ENCODE results near the gene ZBTB37.

GRCh38 chr1:173900992-173901391 lies 32.8 kb downstream of the ZBTB37 start:
- no peak for TF ChIP-seq EZH2 (IDR thresholded peaks at IDR 0.05; ENCODE audit: borderline replicate concordance, low read length)
- TF ChIP-seq, protein P1, sequence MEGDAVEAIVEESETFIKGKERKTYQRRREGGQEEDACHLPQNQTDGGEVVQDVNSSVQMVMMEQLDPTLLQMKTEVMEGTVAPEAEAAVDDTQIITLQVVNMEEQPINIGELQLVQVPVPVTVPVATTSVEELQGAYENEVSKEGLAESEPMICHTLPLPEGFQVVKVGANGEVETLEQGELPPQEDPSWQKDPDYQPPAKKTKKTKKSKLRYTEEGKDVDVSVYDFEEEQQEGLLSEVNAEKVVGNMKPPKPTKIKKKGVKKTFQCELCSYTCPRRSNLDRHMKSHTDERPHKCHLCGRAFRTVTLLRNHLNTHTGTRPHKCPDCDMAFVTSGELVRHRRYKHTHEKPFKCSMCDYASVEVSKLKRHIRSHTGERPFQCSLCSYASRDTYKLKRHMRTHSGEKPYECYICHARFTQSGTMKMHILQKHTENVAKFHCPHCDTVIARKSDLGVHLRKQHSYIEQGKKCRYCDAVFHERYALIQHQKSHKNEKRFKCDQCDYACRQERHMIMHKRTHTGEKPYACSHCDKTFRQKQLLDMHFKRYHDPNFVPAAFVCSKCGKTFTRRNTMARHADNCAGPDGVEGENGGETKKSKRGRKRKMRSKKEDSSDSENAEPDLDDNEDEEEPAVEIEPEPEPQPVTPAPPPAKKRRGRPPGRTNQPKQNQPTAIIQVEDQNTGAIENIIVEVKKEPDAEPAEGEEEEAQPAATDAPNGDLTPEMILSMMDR (IDR thresholded peaks at IDR 0.05; ENCODE audit: low read length): no peak

All from OCI-LY1 (cell line).